Measurements from ENCODE around the gene ABCF1. TPM values are rescaled to one million over a fixed set of nuclear protein-coding genes. Genes with fewer than 3 reads are reported as not detected.

Gene ABCF1
- total RNA-seq, 2 donors from 2014 or later, result 42.3 to 49.2 TPM

GRCh38 chr6:30544666-30545272, 26.5 kb upstream of the ABCF1 start:
- Histone ChIP-seq H3K27ac (peak overlapping the region in 1 of 2 donors; percentile 24), H3K4me1 (replicated peaks) (no peaks in the 10 kb centered on the region), H3K4me3 (no peak overlapping the region), H3K36me3 (no peaks in the 10 kb centered on the region), H3K9me3 (no peaks in the 10 kb centered on the region), H3K27me3 (replicated peaks; ENCODE audit: insufficient read depth) (no peaks in the 10 kb centered on the region)
- 16% methylated on average over 6 of the region's 6 CpGs for WGBS
- intact Hi-C loops (cut with DNase I), result loop anchor here (10.0 kb wide), 1 partner anchor 50 kb away; no protein-coding TSS in a partner anchor
- no peak for TF ChIP-seq POLR2A (IDR thresholded peaks at IDR 0.05)
- TF ChIP-seq CTCF (IDR thresholded peaks at IDR 0.05), result peak; percentile 31 to 81 (median 70)
- peak; percentile 35 for TF ChIP-seq POLR2AphosphoS5 (IDR thresholded peaks at IDR 0.05)
- DNase-seq (ENCODE audit: low spot score), result no peak

- no peak overlapping the region for H3K27ac ChIP-seq
- no peak for TF ChIP-seq POLR2A (IDR thresholded peaks at IDR 0.05)
- intact Hi-C loops (cut with DNase I), result loop anchor here (10.0 kb wide), 1 partner anchor 47 kb away; no protein-coding TSS in a partner anchor
- no peaks in the 10 kb centered on the region for H3K4me1 ChIP-seq (replicated peaks)
- H3K36me3 ChIP-seq, result no peaks in the 10 kb centered on the region
- WGBS, result 93% methylated on average over 6 of the region's 6 CpGs
- no peaks in the 10 kb centered on the region for H3K27me3 ChIP-seq (replicated peaks; ENCODE audit: insufficient read depth)
- H3K4me3 ChIP-seq, result no peak overlapping the region
- no peaks in the 10 kb centered on the region for H3K9me3 ChIP-seq
- DNase-seq (ENCODE audit: low spot score), result no peak
Measured at GRCh38 chr6:30547454-30547853, 23.8 kb upstream of the ABCF1 start.

- no peaks in the 10 kb centered on the region for H3K27me3 ChIP-seq (replicated peaks; ENCODE audit: insufficient read depth)
- intact Hi-C loops (cut with DNase I), result loop anchor here (10.0 kb wide), 1 partner anchor 46 kb away; no protein-coding TSS in a partner anchor
- H3K36me3 ChIP-seq, result no peaks in the 10 kb centered on the region
- H3K4me1 ChIP-seq (replicated peaks), result no peaks in the 10 kb centered on the region
- no peak for DNase-seq (ENCODE audit: low spot score)
- H3K27ac ChIP-seq, result no peak overlapping the region
- H3K4me3 ChIP-seq, result no peak overlapping the region
- TF ChIP-seq POLR2AphosphoS5 (IDR thresholded peaks at IDR 0.05) (no peak), POLR2A (IDR thresholded peaks at IDR 0.05) (no peak), CTCF (IDR thresholded peaks at IDR 0.05) (no peak)
- no peaks in the 10 kb centered on the region for H3K9me3 ChIP-seq
- 29% methylated on average over 2 of the region's 2 CpGs for WGBS
Measured at GRCh38 chr6:30548375-30548774, 22.9 kb upstream of the ABCF1 start.

GRCh38 chr6:30554404-30554803, 16.8 kb upstream of the ABCF1 start:
- no peak overlapping the region for H3K4me3 ChIP-seq
- intact Hi-C loops (cut with DNase I), result no loop called here
- no peak for TF ChIP-seq CTCF (IDR thresholded peaks at IDR 0.05)
- TF ChIP-seq POLR2A (IDR thresholded peaks at IDR 0.05), result no peak
- WGBS, result 91% methylated on average over 4 of the region's 4 CpGs
- no peaks in the 10 kb centered on the region for H3K4me1 ChIP-seq (replicated peaks)
- no peaks in the 10 kb centered on the region for H3K27me3 ChIP-seq (replicated peaks; ENCODE audit: insufficient read depth)
- no peak for DNase-seq (ENCODE audit: low spot score)
- no peaks in the 10 kb centered on the region for H3K9me3 ChIP-seq
- H3K27ac ChIP-seq, result no peak overlapping the region
- H3K36me3 ChIP-seq, result no peaks in the 10 kb centered on the region

GRCh38 chr6:30554962-30555815, 16.1 kb upstream of the ABCF1 start:
- intact Hi-C loops (cut with DNase I), result loop anchor here (5.0 kb wide), 1 partner anchor 167 kb away; the partner anchor contains the start of gene TUBB
- TF ChIP-seq CTCF (IDR thresholded peaks at IDR 0.05), result peak in 1 of 4 experiments; percentile 10
- no peak for TF ChIP-seq POLR2AphosphoS5 (IDR thresholded peaks at IDR 0.05)
- Histone ChIP-seq H3K27ac (peak overlapping the region; percentile 97 to 99), H3K27me3 (replicated peaks; ENCODE audit: insufficient read depth) (no peaks in the 10 kb centered on the region), H3K4me1 (replicated peaks) (no peaks in the 10 kb centered on the region), H3K4me3 (peak overlapping the region; percentile 87 to 94), H3K9me3 (no peaks in the 10 kb centered on the region), H3K36me3 (no peaks in the 10 kb centered on the region)
- WGBS, result 8% methylated on average over 34 of the region's 34 CpGs
- DNase-seq (ENCODE audit: low spot score), result peak; percentile 29

Measured in prostate gland (tissue), 2 donors.